ENCODE data around the gene COL25A1.

COL25A1 gene

GRCh38 chr4:109278594-109279031 lies 23.8 kb downstream of the COL25A1 start:
- CTCF ChIA-PET: interaction anchor here (2.3 kb wide), 1 partner anchor 20 kb away, joined by 7 read pairs; no protein-coding TSS in a partner anchor
- H3K4me3 ChIP-seq (ENCODE audit: low read depth, low read length): no peak overlapping the region
- TF ChIP-seq CTCF (IDR thresholded peaks at IDR 0.05; ENCODE audit: insufficient read depth, low read length, missing control alignments): no peak
- POLR2A ChIA-PET: no interaction called here
- DNase-seq (ENCODE audit: low read depth, low spot score): no peak

GRCh38 chr4:109276482-109277095 lies 25.9 kb downstream of the COL25A1 start:
- POLR2A ChIA-PET: no interaction called here
- no peak overlapping the region for H3K4me3 ChIP-seq (ENCODE audit: low read depth, low read length)
- DNase-seq (ENCODE audit: low read depth, low spot score): no peak
- TF ChIP-seq CTCF (IDR thresholded peaks at IDR 0.05; ENCODE audit: insufficient read depth, low read length, missing control alignments): no peak
- CTCF ChIA-PET: no interaction called here

- no peak overlapping the region for H3K4me3 ChIP-seq (ENCODE audit: low read depth, low read length)
- no peak for TF ChIP-seq CTCF (IDR thresholded peaks at IDR 0.05; ENCODE audit: insufficient read depth, low read length, missing control alignments)
- DNase-seq (ENCODE audit: low read depth, low spot score): no peak
- POLR2A ChIA-PET: no interaction called here
- CTCF ChIA-PET: no interaction called here
These were observed 27.3 kb downstream of the COL25A1 start for GRCh38 chr4:109275066-109275745.

GRCh38 chr4:109266891-109267290 lies 35.6 kb downstream of the COL25A1 start:
- CTCF ChIA-PET: interaction anchor here (1.1 to 1.2 kb wide), 2 partner anchors 22 to 49 kb away, joined by 3 read pairs; no protein-coding TSS in a partner anchor
- POLR2A ChIA-PET: no interaction called here
- DNase-seq (ENCODE audit: low read depth, low spot score): no peak
- TF ChIP-seq CTCF (IDR thresholded peaks at IDR 0.05; ENCODE audit: insufficient read depth, low read length, missing control alignments): no peak
- H3K4me3 ChIP-seq (ENCODE audit: low read depth, low read length): no peak overlapping the region

GRCh38 chr4:109266236-109266635 lies 36.2 kb downstream of the COL25A1 start:
- POLR2A ChIA-PET: no interaction called here

More at GRCh38 chr4:109266236-109266635, 36.2 kb downstream of the COL25A1 start:
- CTCF ChIA-PET: no interaction called here
- TF ChIP-seq CTCF (IDR thresholded peaks at IDR 0.05; ENCODE audit: insufficient read depth, low read length, missing control alignments): no peak
- no peak for DNase-seq (ENCODE audit: low read depth, low spot score)
- H3K4me3 ChIP-seq (ENCODE audit: low read depth, low read length): no peak overlapping the region
